Activated CD8-positive, alpha-beta T cell treated with anti-CD3 and anti-CD28 coated beads for 36 hours (primary cell): ENCODE data around the gene GRID1. TPM values are rescaled to one million over a fixed set of nuclear protein-coding genes. Genes with fewer than 3 reads are reported as not detected.

ENCODE experiments used
- ATAC-seq: fragments of 200-7000 bp; cut with Tn5 transposase; one replicate; pipeline ENCODE4 v1.10.0; 2021; ENCODE audit warnings: mild to moderate bottlenecking, moderate library complexity
- CTCF ChIA-PET: fragments of 350-600 bp; sonication (Branson Sonifier 250); formaldehyde crosslinking; loops from one replicate; lab custom pipeline; 2021; ENCODE audit warnings: antibody characterized with exemption; lab: Charles Lee
- POLR2A ChIA-PET: fragments of 350-600 bp; sonication (Branson Sonifier 250); formaldehyde crosslinking; loops from one replicate; lab custom pipeline; 2021; ENCODE audit warnings: antibody characterized with exemption; lab: Charles Lee
- DNase-seq: peaks from one replicate; pipeline ENCODE4 v3.0.0-alpha.2; 2020
- H3K27ac Mint-ChIP-seq: one replicate; pipeline ENCODE4 v1.8.0; 2021; ENCODE audit warnings: mild to moderate bottlenecking, mixed read lengths
- H3K27me3 Mint-ChIP-seq: one replicate; pipeline ENCODE4 v1.8.0; 2021; ENCODE audit warnings: mixed read lengths
- H3K36me3 Mint-ChIP-seq: one replicate; pipeline ENCODE4 v1.8.0; 2021; ENCODE audit warnings: low read depth, mixed read lengths
- H3K4me1 Mint-ChIP-seq: one replicate; pipeline ENCODE4 v1.8.0; 2021; ENCODE audit warnings: low read depth, mixed read lengths
- H3K4me3 Mint-ChIP-seq: one replicate; pipeline ENCODE4 v1.8.0; 2021; ENCODE audit warnings: mild to moderate bottlenecking, moderate library complexity, mixed read lengths
- H3K9me3 Mint-ChIP-seq: one replicate; pipeline ENCODE4 v1.8.0; 2021; ENCODE audit warnings: mixed read lengths
- CTCF ChIP-seq: fragments of 200-600 bp; IDR thresholded peaks from one replicate; pipeline ENCODE4 v1.8.0; 2022; ENCODE audit warnings: antibody characterized with exemption, mild to moderate bottlenecking
- intact Hi-C: fragments of 100-400 bp; cut with micrococcal nuclease; formaldehyde crosslinking; loops from one replicate; pipeline ENCODE4 v1.10.0; 2022
- total RNA-seq, 2 experiments: library from RNA; stranded (reverse); gene quantifications; one replicate each; pipeline ENCODE4 v1.2.3, GENCODE V29; 2021

GRID1 gene
- total RNA-seq, 2 experiments from 2014 or later, result not detected

DNA sequence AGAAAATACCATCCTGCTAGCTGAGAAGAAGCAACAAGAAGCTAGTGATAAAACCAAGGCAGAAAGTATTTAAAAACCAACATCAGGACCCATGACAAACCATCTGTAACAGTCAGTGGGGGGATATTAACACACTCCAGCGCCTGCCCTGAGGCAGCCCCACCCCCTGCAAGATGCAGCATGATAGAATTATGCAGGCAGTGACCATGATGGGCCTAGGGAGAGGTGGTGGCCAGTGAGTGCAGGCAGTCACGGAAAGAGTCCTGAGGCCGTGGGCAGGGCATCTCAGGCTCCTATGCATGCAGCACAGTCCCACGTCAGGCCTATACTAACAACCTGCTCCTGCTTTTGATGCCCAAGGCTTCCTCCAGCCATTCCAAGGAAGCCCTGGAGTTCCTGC, 686.9 kb downstream of the GRID1 start:
- no peak for ATAC-seq
- H3K9me3 Mint-ChIP-seq, result no peaks in the 10 kb centered on the region
- CTCF ChIA-PET, result no interaction called here

GRCh38 chr10:85679061-85679460, 687.5 kb downstream of the GRID1 start:
- Mint-ChIP-seq H3K36me3 (no peaks in the 10 kb centered on the region), H3K27me3 (peaks cover 6% of the 10 kb centered on the region), H3K4me1 (no peaks in the 10 kb centered on the region), H3K9me3 (no peaks in the 10 kb centered on the region), H3K4me3 (no peak overlapping the region), H3K27ac (no peak overlapping the region)
- DNase-seq (no peak), ATAC-seq (no peak)
- ChIA-PET CTCF (no interaction called here), POLR2A (no interaction called here)
- TF ChIP-seq CTCF, result no peak
- intact Hi-C loops, result no loop called here

More for the DNA sequence above, 686.9 kb downstream of the GRID1 start:
- intact Hi-C loops, result no loop called here
- Mint-ChIP-seq H3K36me3 (no peaks in the 10 kb centered on the region), H3K4me1 (no peaks in the 10 kb centered on the region), H3K4me3 (no peak overlapping the region), H3K27ac (no peak overlapping the region), H3K27me3 (peaks cover 6% of the 10 kb centered on the region)
- POLR2A ChIA-PET, result no interaction called here
- no peak for TF ChIP-seq CTCF
- no peak for DNase-seq

- DNase-seq (no peak), ATAC-seq (no peak)
- H3K4me3 Mint-ChIP-seq, result no peak overlapping the region
- TF ChIP-seq CTCF, result no peak
- ChIA-PET CTCF (no interaction called here), POLR2A (no interaction called here)
- intact Hi-C loops, result no loop called here
- no peaks in the 10 kb centered on the region for H3K4me1 Mint-ChIP-seq
- peaks cover 8% of the 10 kb centered on the region for H3K9me3 Mint-ChIP-seq
- peaks cover 2% of the 10 kb centered on the region for H3K27me3 Mint-ChIP-seq
- no peaks in the 10 kb centered on the region for H3K36me3 Mint-ChIP-seq
- no peak overlapping the region for H3K27ac Mint-ChIP-seq
Measured at GRCh38 chr10:85674851-85675250, 691.7 kb downstream of the GRID1 start.

GRCh38 chr10:85673270-85673669, 693.3 kb downstream of the GRID1 start:
- DNase-seq (no peak), ATAC-seq (no peak)
- H3K36me3 Mint-ChIP-seq, result no peaks in the 10 kb centered on the region
- no peak overlapping the region for H3K27ac Mint-ChIP-seq
- H3K27me3 Mint-ChIP-seq, result peaks cover 2% of the 10 kb centered on the region
- no peaks in the 10 kb centered on the region for H3K4me1 Mint-ChIP-seq
- H3K4me3 Mint-ChIP-seq, result no peak overlapping the region
- ChIA-PET POLR2A (no interaction called here), CTCF (no interaction called here)
- H3K9me3 Mint-ChIP-seq, result peaks cover 8% of the 10 kb centered on the region
- intact Hi-C loops, result no loop called here
- no peak for TF ChIP-seq CTCF

DNA sequence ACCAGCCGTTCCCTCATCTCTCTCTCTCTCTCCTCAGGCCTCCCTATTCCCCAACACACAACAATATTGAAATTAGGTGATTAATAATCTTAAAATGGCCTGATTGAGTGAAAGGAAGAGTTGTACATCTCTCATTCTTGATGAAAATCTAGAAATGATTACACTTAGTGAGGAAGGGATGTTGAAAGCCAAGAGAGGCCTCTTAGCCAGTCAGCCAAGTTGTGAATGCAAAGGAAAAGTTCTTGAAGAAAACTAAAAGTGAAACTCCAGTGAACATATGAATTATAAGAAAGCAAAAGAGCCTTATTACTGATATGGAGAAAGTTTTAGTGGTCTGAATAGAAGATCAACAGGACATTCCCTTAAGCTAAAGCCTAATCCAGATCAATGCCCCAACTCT, 695.1 kb downstream of the GRID1 start:
- intact Hi-C loops, result no loop called here
- Mint-ChIP-seq H3K27ac (no peak overlapping the region), H3K4me1 (no peaks in the 10 kb centered on the region), H3K4me3 (no peak overlapping the region), H3K36me3 (no peaks in the 10 kb centered on the region), H3K9me3 (peaks cover 8% of the 10 kb centered on the region), H3K27me3 (peaks cover 4% of the 10 kb centered on the region)
- DNase-seq (no peak), ATAC-seq (no peak)
- CTCF ChIA-PET, result no interaction called here
- POLR2A ChIA-PET, result no interaction called here
- TF ChIP-seq CTCF, result no peak
